KOPT-K1 (cell line): ENCODE data around the gene MRPL40.
"Not testable (repeated sequence)": the region's sequence is repeated elsewhere in the genome, so short reads cannot be mapped to it uniquely, and the experiment has no call there.

Source experiments
- H3K27ac ChIP-seq: fragments of 200-600 bp; sonication (generic); 2 replicates; pipeline ENCODE4 v1.5.1; 2016; ENCODE audit warnings: antibody characterized with exemption, mild to moderate bottlenecking, low read depth, low read length; ENCODE audit not compliant: poor library complexity, severe bottlenecking
- H3K36me3 ChIP-seq: fragments of 200-600 bp; sonication (generic); 2 replicates; pipeline ENCODE4 v1.5.1; 2017; ENCODE audit warnings: antibody characterized with exemption, mild to moderate bottlenecking, low read length, moderate library complexity; ENCODE audit not compliant: insufficient read depth
- H3K9me3 ChIP-seq: fragments of 200-600 bp; sonication (generic); 2 replicates; pipeline ENCODE4 v1.5.1; 2017; ENCODE audit warnings: antibody characterized with exemption, low read length, mild to moderate bottlenecking; ENCODE audit not compliant: insufficient read depth, poor library complexity, severe bottlenecking

Gene MRPL40

GRCh38 chr22:19445279-19445982 lies 13.1 kb downstream of the MRPL40 start:
- not testable (repeated sequence) for H3K9me3 ChIP-seq, H3K27ac ChIP-seq
- peaks cover 73% of the 10 kb centered on the region for H3K36me3 ChIP-seq

GRCh38 chr22:19446603-19447329 lies 14.4 kb downstream of the MRPL40 start:
- Histone ChIP-seq H3K36me3 (peaks cover 73% of the 10 kb centered on the region), H3K9me3 (no peaks in the 10 kb centered on the region), H3K27ac (peak overlapping the region; percentile 77)

GRCh38 chr22:19447330-19448075 lies 15.2 kb downstream of the MRPL40 start, which contains the start of gene C22orf39:
C22orf39 (minus strand) TSS chr22:19447711; CDS start chr22:19447688, 23 bp downstream.
- Histone ChIP-seq H3K36me3 (peaks cover 73% of the 10 kb centered on the region), H3K27ac (peak within 1 kb of the TSS; percentile 77), H3K9me3 (no peaks in the 10 kb centered on the region)

- Histone ChIP-seq H3K9me3 (no peaks in the 10 kb centered on the region), H3K27ac (peak overlapping the region; percentile 77), H3K36me3 (peaks cover 74% of the 10 kb centered on the region)
Observed at GRCh38 chr22:19448076-19448607, 15.8 kb downstream of the MRPL40 start.

GRCh38 chr22:19448739-19449421 lies 16.5 kb downstream of the MRPL40 start:
- Histone ChIP-seq H3K36me3 (peaks cover 74% of the 10 kb centered on the region), H3K9me3 (no peaks in the 10 kb centered on the region), H3K27ac (peak overlapping the region; percentile 77)

GRCh38 chr22:19449422-19449767 lies 17.1 kb downstream of the MRPL40 start:
- Histone ChIP-seq H3K27ac (peak overlapping the region; percentile 2), H3K9me3 (no peaks in the 10 kb centered on the region), H3K36me3 (peaks cover 74% of the 10 kb centered on the region)

- no peak overlapping the region for H3K27ac ChIP-seq
- no peaks in the 10 kb centered on the region for H3K9me3 ChIP-seq
- peaks cover 74% of the 10 kb centered on the region for H3K36me3 ChIP-seq
Observed at GRCh38 chr22:19450363-19451175, 18.2 kb downstream of the MRPL40 start.

GRCh38 chr22:19451570-19451969 lies 19.2 kb downstream of the MRPL40 start:
- Histone ChIP-seq H3K36me3 (peaks cover 79% of the 10 kb centered on the region), H3K9me3 (no peaks in the 10 kb centered on the region)

GRCh38 chr22:19453718-19454117 lies 21.4 kb downstream of the MRPL40 start:
- Histone ChIP-seq H3K9me3 (no peaks in the 10 kb centered on the region), H3K27ac (no peak overlapping the region), H3K36me3 (peaks cover 100% of the 10 kb centered on the region)

More at GRCh38 chr22:19451570-19451969, 19.2 kb downstream of the MRPL40 start:
- no peak overlapping the region for H3K27ac ChIP-seq

GRCh38 chr22:19454156-19454555 lies 21.8 kb downstream of the MRPL40 start:
- Histone ChIP-seq H3K36me3 (peaks cover 100% of the 10 kb centered on the region), H3K9me3 (no peaks in the 10 kb centered on the region), H3K27ac (no peak overlapping the region)

- H3K27ac ChIP-seq, result no peak overlapping the region
- peaks cover 98% of the 10 kb centered on the region for H3K36me3 ChIP-seq
Observed at GRCh38 chr22:19455033-19455432, 22.7 kb downstream of the MRPL40 start.

GRCh38 chr22:19455585-19456370 lies 23.4 kb downstream of the MRPL40 start:
- H3K36me3 ChIP-seq, result peaks cover 98% of the 10 kb centered on the region
- H3K9me3 ChIP-seq, result no peaks in the 10 kb centered on the region
- H3K27ac ChIP-seq, result no peak overlapping the region

More at GRCh38 chr22:19455033-19455432, 22.7 kb downstream of the MRPL40 start:
- H3K9me3 ChIP-seq, result no peaks in the 10 kb centered on the region

GRCh38 chr22:19456541-19456940 lies 24.2 kb downstream of the MRPL40 start:
- Histone ChIP-seq H3K36me3 (peaks cover 98% of the 10 kb centered on the region), H3K9me3 (no peaks in the 10 kb centered on the region), H3K27ac (no peak overlapping the region)
